Caki2 (cell line): ENCODE results near the gene APOA4. TPM values are rescaled to one million over a fixed set of nuclear protein-coding genes. Genes with fewer than 3 reads are reported as not detected.
A peak's percentile ranks its signal among the peaks of the same experiment; 100 is the strongest.

Experiments used
- DNase-seq: peaks from one replicate; pipeline ENCODE4 v3.0.0-alpha.2; 2015; ENCODE audit warnings: low read depth
- in situ Hi-C: cut with HindIII; loops from 2 replicates; pipeline ENCODE4 v1.10.0; 2016; ENCODE audit warnings: low sequenced_read_pairs, low pct_unique_long_range_greater_than_20kb, mixed read lengths
- total RNA-seq: library from RNA; depleted of rRNA; stranded (reverse); fragments of >200 nt; shearing (Covaris generic); gene quantifications from 2 replicates; pipeline ENCODE4 v1.2.3, GENCODE V29; 2014; ENCODE audit warnings: low replicate concordance; rRNA removed

The APOA4 gene
- not detected in 2 replicates for total RNA-seq

DNA sequence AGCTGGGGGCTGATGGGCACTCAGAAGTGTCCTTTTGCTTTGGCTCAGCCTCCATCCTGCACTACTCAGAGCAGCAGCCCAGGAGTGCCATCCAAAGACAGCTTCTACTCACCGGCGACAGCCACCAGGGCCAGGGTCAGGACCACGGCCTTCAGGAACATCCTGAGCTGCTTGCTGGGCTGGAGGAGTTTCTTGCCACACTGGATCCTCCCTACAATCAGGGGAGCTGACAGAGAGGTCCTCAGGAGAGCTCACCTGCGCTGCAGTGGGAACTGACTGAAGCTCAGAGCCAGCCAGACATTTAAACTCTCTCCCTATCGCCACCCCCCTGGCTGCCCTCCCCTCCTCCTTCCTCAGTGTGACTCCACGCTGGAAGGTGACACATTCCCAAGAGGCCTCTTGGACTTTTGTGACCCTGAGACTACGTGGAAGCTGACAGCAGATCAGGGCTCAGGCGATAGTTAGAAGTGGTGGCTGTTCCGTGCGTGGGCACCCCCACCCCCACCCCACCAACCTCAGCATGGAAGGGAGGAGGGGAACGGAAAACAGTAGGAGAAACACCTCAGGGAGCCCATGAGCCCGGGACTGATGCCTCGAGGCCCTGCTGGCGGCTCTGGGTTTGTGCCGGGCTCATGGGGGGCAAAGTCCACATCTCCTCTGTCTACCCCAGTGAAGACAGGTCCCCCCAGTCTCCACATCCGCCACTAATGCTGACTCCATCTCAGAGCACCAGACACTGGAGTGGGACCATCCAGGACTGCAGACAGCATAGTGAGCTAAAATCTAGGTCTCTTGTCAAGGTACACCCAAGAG is at the start of gene APOA4:
Gene APOA4, minus strand, starts transcription at position 274 of the 813 bp plus-strand sequence. Its CDS starts 113 bp downstream, at position 161.
- DNase-seq: no peak
- in situ Hi-C loops: no loop called here

DNA sequence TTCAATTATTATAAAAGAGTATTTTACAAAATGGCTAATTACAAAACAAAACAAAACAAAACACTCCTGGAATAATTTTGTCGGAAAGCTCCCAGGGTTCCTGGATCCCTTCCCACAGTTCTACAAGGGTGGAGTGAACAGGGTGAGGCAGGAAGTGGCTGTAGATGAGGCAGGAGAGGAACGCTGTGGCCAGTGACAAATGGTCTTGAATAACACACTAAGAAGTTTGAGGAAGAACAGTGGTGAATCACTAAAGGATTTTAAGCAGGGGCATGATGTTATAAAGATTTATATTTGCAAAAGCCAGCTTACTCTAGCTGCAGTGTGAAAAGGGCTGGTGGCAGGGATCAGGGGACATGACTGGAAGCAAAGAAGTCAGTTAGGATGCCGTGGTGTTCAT is 48.1 kb upstream of the APOA4 start:
- no peak for DNase-seq
- in situ Hi-C loops: no loop called here

DNA sequence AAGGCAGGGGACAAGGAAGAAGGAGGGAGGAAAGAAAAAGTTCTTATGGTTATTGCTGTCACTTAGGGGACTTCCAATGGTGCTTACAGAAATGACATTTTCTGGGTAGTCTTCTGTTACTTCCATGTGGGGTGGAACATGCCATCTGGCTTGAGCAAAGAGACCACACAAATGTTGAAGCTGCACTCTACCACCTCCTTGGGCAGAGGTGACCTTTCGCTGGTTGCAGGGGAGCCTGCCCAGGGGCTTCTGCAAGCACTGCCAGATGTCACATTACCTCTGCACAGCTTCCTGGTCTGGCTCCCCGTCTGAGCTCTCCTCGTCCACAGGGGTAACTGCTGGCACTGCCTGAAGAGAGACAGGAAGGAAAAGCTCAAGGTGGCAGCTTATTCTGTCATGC is 47.0 kb upstream of the APOA4 start:
- in situ Hi-C loops: no loop called here

DNA sequence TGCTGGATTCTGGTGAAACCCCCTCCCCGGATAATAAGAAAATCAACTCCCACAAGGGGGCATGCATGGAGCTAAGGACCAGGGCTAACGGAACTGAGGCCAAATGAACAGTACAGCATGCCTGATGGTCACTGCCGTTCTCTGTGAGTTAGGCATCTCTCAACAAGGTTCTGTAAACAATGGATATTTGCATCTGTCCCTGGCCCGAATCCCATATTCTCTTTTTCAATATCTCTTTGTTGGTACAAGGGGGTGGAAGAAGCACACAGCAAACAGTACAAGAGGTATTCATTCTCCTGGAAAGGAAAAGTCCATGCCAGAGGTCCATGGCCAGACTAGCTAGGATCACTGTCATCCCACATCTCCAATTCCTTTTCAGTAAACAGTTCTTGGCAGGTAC is 46.5 kb upstream of the APOA4 start:
- in situ Hi-C loops: no loop called here
- no peak for DNase-seq

More for the DNA sequence above, 47.0 kb upstream of the APOA4 start:
- no peak for DNase-seq

DNA sequence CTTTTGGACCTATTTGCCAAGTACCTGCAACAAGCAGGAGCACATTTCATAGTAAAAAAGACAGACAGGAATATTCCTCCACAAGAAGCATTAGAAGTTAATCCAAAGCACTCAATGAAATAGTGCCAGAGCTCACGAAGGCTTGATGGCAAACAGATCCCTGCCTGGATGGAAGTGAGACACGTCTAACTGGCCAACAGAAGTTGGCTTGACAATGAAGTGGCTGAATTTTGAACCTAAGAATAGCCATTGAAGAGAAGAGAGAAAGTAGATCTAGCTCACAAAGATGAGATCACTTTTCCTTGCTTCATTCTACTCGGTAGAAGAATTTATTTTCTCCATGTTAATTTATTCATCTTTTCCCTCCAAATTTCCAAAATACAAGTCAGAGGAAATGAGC is 45.0 kb upstream of the APOA4 start:
- in situ Hi-C loops: no loop called here
- DNase-seq: no peak

- no peak for DNase-seq
- in situ Hi-C loops: no loop called here
These were observed 44.5 kb upstream of the APOA4 start for GRCh38 chr11:116867619-116868018.

- no peak for DNase-seq
- in situ Hi-C loops: no loop called here
These were observed 43.8 kb upstream of the APOA4 start for GRCh38 chr11:116866804-116867455.

GRCh38 chr11:116865696-116866095 is 42.6 kb upstream of the APOA4 start:
- no peak for DNase-seq
- in situ Hi-C loops: no loop called here

DNA sequence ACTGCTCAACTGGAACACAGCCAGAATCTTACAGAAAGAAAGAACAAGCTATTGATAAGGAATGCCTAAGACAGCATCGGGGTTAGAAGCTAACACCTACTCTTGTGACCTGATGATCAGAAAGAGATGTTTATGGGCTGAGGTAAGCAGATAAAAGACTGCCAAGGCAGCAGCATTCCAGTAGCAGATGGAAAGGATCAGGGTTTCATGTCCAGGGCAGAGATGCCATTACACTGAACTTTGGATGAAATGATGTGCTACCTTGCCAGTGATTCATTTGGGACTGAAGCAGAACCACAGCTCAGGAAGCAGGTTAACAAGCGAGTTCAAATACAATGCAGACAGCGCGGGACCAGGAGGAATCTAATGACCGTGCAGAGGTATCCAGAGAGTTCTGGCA is 41.4 kb upstream of the APOA4 start:
- DNase-seq: no peak
- in situ Hi-C loops: no loop called here

GRCh38 chr11:116862951-116863350 is 39.8 kb upstream of the APOA4 start:
- no peak for DNase-seq
- in situ Hi-C loops: no loop called here

- in situ Hi-C loops: no loop called here
- no peak for DNase-seq
These were observed 39.1 kb upstream of the APOA4 start for GRCh38 chr11:116862185-116862584.

DNA sequence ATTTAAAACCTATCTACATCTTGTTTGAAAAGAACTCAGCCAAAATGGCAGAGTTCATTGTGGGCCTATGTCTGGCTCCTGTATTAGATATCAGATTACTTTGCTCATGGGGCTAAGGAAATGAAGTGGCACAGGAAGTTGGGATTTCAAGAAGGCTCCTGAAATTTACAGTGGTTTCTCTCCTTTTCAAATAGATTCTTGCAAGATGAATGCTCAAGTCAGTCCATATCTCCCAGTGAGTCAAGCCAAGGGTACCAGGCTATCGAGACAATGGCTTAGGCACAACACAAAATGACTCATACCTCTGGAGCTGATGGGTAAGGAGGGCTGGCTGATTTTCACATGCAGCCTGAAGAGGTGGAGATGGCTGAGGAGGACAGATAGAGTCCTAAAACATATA is 38.4 kb upstream of the APOA4 start:
- in situ Hi-C loops: no loop called here
- no peak for DNase-seq

- no peak for DNase-seq
- in situ Hi-C loops: no loop called here
These were observed 37.2 kb upstream of the APOA4 start for GRCh38 chr11:116860303-116860702.

- in situ Hi-C loops: no loop called here
- DNase-seq: no peak
These were observed 36.1 kb upstream of the APOA4 start for GRCh38 chr11:116859175-116859574.

- no peak for DNase-seq
- in situ Hi-C loops: no loop called here
These were observed 34.8 kb upstream of the APOA4 start for GRCh38 chr11:116857936-116858335.

DNA sequence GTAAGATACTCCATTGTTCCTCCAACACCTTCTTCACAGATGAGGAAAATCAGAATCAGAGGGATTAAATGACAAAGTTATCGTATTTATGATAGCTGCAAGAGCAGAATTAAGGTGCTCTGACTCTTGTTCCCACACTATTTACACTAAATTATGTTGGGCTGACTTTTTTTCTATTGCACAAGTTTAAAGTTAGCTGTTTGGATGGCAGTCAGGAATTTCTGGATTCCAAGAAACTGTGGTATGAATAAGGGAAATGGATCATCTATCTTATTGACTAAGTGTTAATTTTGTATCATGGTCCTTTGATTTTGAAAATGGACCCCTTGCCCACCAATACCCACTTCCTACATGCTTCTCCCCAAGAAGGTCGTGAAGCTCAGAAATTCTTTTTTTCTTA is 34.2 kb upstream of the APOA4 start:
- in situ Hi-C loops: no loop called here
- no peak for DNase-seq

DNA sequence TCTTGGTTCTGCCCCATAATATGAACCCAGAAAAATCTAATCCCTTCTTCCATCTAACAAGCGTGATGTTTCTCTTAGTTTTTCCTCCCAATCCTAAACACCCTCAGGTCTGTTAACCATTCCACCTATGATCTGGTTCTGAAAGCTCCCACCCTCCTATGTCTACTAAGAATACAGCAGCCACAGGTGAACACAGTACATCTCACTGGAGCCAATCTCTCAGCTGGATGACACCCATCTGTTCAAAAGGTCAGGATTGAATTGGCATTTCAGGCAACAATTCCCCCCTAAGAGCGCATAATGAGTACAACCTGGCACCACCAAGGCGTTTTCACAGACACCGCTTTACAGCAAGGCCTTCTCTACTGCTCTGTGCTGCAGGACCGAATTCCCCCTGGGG is 33.3 kb upstream of the APOA4 start:
- in situ Hi-C loops: no loop called here
- no peak for DNase-seq

- in situ Hi-C loops: no loop called here
- no peak for DNase-seq
These were observed 32.3 kb upstream of the APOA4 start for GRCh38 chr11:116855413-116855812.

- in situ Hi-C loops: no loop called here
- peak; percentile 79 for DNase-seq
These were observed 30.5 kb upstream of the APOA4 start for GRCh38 chr11:116853461-116854073.
